T-helper 1 cell treated with Interleukin-12 subunit alpha and Interleukin-12 subunit beta and Interleukin-4 antibody, amounts not matched to agents 30 μg/mL and 1 μg/mL, for 36 hours (primary cell): ENCODE measurements around the gene VIPAS39.

Experiments used
- H3K27ac Mint-ChIP-seq: one replicate; pipeline ENCODE4 v1.8.0; 2021; ENCODE audit warnings: mild to moderate bottlenecking, mixed read lengths
- H3K27me3 Mint-ChIP-seq: one replicate; pipeline ENCODE4 v1.8.0; 2021; ENCODE audit warnings: low read depth, mixed read lengths
- H3K36me3 Mint-ChIP-seq: one replicate; pipeline ENCODE4 v1.8.0; 2021; ENCODE audit warnings: low read depth, mixed read lengths
- H3K4me1 Mint-ChIP-seq: one replicate; pipeline ENCODE4 v1.8.0; 2021; ENCODE audit warnings: low read depth, mixed read lengths
- H3K4me3 Mint-ChIP-seq: one replicate; pipeline ENCODE4 v1.8.0; 2021; ENCODE audit warnings: mild to moderate bottlenecking, moderate library complexity, mixed read lengths
- H3K9me3 Mint-ChIP-seq: one replicate; pipeline ENCODE4 v1.8.0; 2021; ENCODE audit warnings: mixed read lengths

Gene VIPAS39

DNA sequence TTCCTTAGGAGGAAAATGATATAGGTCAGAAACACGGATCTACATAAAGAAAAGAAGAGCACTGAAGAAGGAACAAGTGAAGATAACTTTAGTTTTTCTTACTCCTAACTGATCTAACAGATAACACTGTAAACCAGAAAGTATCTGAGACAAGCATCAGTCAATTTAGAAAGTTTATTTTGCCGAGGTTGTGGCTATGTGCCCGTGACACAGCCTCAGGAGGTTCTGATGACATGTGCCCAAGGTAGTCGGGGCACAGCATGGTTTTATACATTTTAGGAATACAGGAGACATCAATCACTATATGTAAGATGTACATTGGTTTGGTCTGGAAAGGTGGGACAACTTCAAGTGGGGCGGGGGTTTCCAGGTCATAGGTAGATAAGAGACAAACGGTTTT is 57.2 kb downstream of the VIPAS39 start:
- no peaks in the 10 kb centered on the region for H3K4me1 Mint-ChIP-seq
- H3K4me3 Mint-ChIP-seq, result no peak overlapping the region
- H3K27me3 Mint-ChIP-seq, result no peaks in the 10 kb centered on the region
- no peaks in the 10 kb centered on the region for H3K36me3 Mint-ChIP-seq
- H3K27ac Mint-ChIP-seq, result no peak overlapping the region
- peaks cover 5% of the 10 kb centered on the region for H3K9me3 Mint-ChIP-seq

DNA sequence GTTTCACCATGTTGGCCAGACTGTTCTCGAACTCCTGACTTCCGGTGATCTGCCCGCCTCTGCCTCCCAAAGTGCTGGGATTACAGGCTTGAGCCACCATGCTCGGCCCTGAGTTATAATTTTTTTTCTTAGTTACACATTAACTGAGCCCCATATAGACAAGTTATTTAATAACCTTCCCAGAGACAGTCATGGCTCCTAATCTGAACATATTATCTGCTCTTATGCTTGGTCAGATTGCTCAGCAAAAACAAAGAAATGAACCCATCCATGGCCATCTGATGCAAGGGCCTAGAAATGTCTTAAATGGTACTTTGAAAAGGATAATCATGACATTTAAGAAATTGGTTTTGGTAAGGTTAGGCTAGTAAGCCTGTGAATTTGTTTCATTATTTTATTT is 67.2 kb downstream of the VIPAS39 start:
- no peak overlapping the region for H3K4me3 Mint-ChIP-seq
- no peaks in the 10 kb centered on the region for H3K4me1 Mint-ChIP-seq
- no peaks in the 10 kb centered on the region for H3K36me3 Mint-ChIP-seq
- no peaks in the 10 kb centered on the region for H3K9me3 Mint-ChIP-seq
- no peak overlapping the region for H3K27ac Mint-ChIP-seq
- H3K27me3 Mint-ChIP-seq, result peaks cover 3% of the 10 kb centered on the region

DNA sequence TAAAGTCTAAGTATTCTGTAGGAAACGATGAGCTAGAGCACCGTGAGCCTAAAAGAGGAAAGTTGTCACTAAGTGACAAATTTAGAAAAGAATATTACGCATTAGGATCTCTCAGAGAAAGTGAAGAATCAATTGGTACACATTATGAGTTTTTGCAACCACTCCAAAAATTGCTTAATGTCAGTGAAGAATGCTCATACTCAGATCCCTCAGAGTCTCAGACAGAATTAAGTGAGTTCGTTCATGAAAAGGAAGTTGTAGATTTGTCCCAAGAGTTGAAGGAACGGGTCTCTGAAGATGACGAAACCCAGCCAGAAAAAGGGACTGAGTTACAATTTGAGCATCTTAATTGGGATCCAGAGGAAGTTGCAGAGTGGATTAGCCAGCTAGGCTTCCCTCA is 78.7 kb downstream of the VIPAS39 start:
- no peak overlapping the region for H3K4me3 Mint-ChIP-seq
- H3K27me3 Mint-ChIP-seq, result peaks cover 12% of the 10 kb centered on the region
- H3K4me1 Mint-ChIP-seq, result peaks cover 23% of the 10 kb centered on the region
- H3K27ac Mint-ChIP-seq, result no peak overlapping the region
- no peaks in the 10 kb centered on the region for H3K9me3 Mint-ChIP-seq
- peaks cover 18% of the 10 kb centered on the region for H3K36me3 Mint-ChIP-seq

DNA sequence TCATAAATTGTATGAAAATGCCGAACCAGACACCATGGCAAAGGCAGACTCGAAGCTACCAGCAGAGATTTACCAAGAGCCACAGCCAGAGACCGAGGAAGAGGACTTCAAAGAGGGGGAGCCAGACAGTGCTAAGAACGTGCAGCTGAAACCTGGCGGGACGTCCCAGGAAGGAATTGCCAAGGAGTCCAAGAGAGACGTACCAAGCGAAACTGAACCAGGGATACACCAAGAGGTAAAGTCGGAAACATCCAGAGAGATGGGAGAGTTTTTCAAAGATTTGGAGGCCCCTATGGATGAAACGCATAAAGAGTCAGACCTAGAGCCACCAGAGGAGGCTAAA is 79.9 kb downstream of the VIPAS39 start:
- Mint-ChIP-seq H3K4me1 (peaks cover 32% of the 10 kb centered on the region), H3K9me3 (no peaks in the 10 kb centered on the region), H3K27me3 (peaks cover 12% of the 10 kb centered on the region), H3K36me3 (peaks cover 22% of the 10 kb centered on the region), H3K4me3 (no peak overlapping the region), H3K27ac (no peak overlapping the region)

GRCh38 chr14:77376771-77377501 is 80.5 kb downstream of the VIPAS39 start, which contains the start of the genes SAMD15 and TMED8:
TSS of gene SAMD15 (plus strand) at chr14:77377379. CDS start at chr14:77377419, 40 bp downstream.
TSS of gene TMED8 (minus strand) at chr14:77377094. CDS start at chr14:77377053, 41 bp downstream.
- no peaks in the 10 kb centered on the region for H3K9me3 Mint-ChIP-seq
- H3K36me3 Mint-ChIP-seq, result peaks cover 24% of the 10 kb centered on the region
- peak within 1 kb of the TSS; percentile 87 for H3K27ac Mint-ChIP-seq
- peak within 1 kb of the TSS; percentile 94 for H3K4me3 Mint-ChIP-seq
- peaks cover 12% of the 10 kb centered on the region for H3K27me3 Mint-ChIP-seq
- peaks cover 35% of the 10 kb centered on the region for H3K4me1 Mint-ChIP-seq
